ENCODE measurements around the gene ZHX3. TPM values are rescaled to one million over a fixed set of nuclear protein-coding genes. Genes with fewer than 3 reads are reported as not detected.

The ZHX3 gene
- polyA plus RNA-seq, 1 experiment: 24.1 TPM

DNA sequence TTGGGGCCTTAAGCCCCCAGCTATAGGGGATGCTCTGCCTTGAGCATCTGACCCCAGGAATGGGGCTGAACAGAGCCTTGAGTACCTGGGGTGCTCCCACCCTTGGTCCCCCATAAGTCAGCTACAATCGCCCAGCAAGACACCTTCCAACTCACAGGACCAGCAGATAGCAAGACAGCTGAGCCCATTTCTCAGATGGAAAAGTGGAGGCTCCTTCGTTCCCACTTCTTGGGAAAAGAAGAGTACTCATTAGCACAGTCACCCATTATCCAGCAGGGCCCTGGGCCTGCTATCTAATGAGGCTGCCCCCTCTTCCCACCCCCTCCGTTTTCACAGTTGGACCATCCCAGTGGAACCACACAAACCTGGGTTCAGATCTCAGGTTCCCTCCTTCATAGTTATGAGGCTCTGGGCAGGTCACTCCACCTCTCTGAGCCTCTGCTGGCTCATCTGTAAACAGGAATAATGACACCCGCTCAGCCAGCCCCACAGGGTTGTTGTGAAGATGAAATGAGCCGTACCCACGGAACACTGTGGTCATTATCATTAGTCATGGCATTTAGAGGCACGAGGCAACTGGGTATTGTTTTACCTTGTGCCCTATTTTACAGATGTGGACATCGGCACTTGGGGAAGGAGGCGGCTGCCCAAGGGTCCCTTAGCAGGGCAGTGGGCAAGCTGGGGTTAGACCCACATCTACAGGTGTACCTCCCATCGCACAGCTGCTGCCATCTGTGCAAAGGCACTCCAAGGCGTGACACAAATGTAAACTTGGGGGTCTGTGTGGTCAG, 27.6 kb upstream of the ZHX3 start:
- DNase-seq (ENCODE audit: low read depth, low spot score): no peak
- Histone ChIP-seq H3K27ac (ENCODE audit: low read depth, low read length) (no peak overlapping the region), H3K27me3 (ENCODE audit: control insufficient read depth, insufficient read depth, low read length) (no peaks in the 10 kb centered on the region), H3K4me3 (ENCODE audit: low read depth, low read length) (no peak overlapping the region), H3K9me3 (ENCODE audit: control insufficient read depth, insufficient read depth, low read length) (no peaks in the 10 kb centered on the region; the same call in 1 of the 2 replicates)
- ChIA-PET POLR2A (no interaction called here), CTCF (interaction anchor here (0.7 kb wide), 1 partner anchor 65 kb away, joined by 3 read pairs; no protein-coding TSS in a partner anchor)
- TF ChIP-seq, protein P1, sequence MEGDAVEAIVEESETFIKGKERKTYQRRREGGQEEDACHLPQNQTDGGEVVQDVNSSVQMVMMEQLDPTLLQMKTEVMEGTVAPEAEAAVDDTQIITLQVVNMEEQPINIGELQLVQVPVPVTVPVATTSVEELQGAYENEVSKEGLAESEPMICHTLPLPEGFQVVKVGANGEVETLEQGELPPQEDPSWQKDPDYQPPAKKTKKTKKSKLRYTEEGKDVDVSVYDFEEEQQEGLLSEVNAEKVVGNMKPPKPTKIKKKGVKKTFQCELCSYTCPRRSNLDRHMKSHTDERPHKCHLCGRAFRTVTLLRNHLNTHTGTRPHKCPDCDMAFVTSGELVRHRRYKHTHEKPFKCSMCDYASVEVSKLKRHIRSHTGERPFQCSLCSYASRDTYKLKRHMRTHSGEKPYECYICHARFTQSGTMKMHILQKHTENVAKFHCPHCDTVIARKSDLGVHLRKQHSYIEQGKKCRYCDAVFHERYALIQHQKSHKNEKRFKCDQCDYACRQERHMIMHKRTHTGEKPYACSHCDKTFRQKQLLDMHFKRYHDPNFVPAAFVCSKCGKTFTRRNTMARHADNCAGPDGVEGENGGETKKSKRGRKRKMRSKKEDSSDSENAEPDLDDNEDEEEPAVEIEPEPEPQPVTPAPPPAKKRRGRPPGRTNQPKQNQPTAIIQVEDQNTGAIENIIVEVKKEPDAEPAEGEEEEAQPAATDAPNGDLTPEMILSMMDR (IDR thresholded peaks at IDR 0.05; ENCODE audit: low read depth, low read length): no peak

DNA sequence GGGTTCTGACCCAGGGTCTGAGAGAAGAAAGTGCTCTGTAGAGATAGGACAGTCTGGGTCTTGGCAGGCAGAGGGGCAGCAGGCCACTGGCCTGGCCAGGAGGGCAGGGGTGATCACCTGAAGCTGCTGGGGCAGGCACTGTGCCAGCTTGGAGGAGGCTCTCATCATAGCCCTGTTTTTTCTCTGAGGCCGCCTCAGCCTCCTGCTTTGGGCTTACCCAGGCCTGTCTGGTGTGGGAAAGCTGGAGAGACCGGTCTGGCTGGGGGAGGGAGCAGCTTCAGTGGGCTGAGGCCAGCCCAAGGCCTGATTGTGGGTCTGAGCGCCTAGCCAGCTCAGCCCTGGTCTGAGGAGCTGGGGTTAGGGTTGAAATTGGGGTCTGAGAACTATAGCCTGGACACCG, 26.9 kb upstream of the ZHX3 start:
- DNase-seq (ENCODE audit: low read depth, low spot score): no peak
- TF ChIP-seq, protein P1 (IDR thresholded peaks at IDR 0.05; ENCODE audit: low read depth, low read length): no peak
- Histone ChIP-seq H3K27ac (ENCODE audit: low read depth, low read length) (no peak overlapping the region), H3K27me3 (ENCODE audit: control insufficient read depth, insufficient read depth, low read length) (no peaks in the 10 kb centered on the region), H3K9me3 (ENCODE audit: control insufficient read depth, insufficient read depth, low read length) (no peaks in the 10 kb centered on the region; the same call in 1 of the 2 replicates), H3K4me3 (ENCODE audit: low read depth, low read length) (no peak overlapping the region)
- CTCF ChIA-PET: interaction anchor here (0.6 to 1.5 kb wide), 3 partner anchors 66 to 267 kb away, joined by 3 to 4 read pairs (median 4); no protein-coding TSS in a partner anchor
- POLR2A ChIA-PET: no interaction called here

DNA sequence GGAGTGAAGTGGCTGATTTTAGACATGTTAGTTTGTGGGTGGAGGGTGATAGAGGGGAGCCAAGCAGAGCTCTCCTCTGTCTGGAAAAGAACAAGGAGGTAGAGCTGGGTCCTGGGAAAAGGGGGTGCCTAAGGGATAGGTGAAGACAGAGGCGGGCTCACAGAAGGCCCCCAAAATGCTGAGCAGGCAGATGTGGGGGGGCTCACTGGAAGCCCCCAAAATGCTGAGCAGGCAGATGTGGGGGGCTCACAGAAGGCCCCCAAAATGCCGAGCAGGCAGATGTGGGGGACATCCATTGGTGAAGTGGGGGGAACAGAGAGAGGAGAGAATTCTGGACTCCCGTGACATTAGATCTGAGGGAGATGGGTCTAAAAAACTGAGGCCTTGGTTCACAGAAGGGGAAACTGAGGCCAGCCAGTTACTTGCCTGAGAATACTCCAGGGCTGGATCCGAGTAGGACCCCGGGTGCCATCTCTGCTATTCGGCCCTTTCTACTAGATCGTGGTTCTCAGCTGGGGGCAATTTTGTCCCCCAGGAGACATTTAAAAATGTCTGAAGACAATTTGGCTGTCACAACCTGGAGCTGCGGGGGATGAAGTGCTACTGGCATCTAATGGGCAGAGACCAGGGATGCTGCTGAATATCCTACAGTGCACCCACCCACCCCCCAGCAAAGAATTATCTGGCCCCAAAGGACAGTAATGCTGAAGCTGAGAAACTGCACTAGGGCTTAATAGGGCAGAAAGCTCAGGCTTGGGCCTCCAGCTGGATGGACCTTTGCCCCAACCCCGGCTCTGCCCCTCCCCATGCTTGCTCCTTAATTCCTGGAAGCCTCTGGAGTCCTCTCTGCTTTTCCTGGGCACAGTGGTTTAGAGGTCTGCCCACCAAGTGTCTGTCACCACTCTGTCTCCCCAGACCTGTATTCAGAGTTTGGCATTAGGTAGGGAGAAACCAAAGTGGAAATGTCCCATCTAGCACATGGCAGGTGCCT, 25.2 kb upstream of the ZHX3 start:
- ChIA-PET POLR2A (no interaction called here), CTCF (interaction anchor here (1.5 to 6.7 kb wide), 2 partner anchors 168 to 170 kb away, joined by 4 to 170 read pairs; no protein-coding TSS in a partner anchor)
- H3K27ac ChIP-seq (ENCODE audit: low read depth, low read length): no peak overlapping the region
- TF ChIP-seq, protein P1 (IDR thresholded peaks at IDR 0.05; ENCODE audit: low read depth, low read length): no peak
- no peak overlapping the region for H3K4me3 ChIP-seq (ENCODE audit: low read depth, low read length)
- H3K9me3 ChIP-seq (ENCODE audit: control insufficient read depth, insufficient read depth, low read length): no peaks in the 10 kb centered on the region; the same call in 1 of the 2 replicates
- H3K27me3 ChIP-seq (ENCODE audit: control insufficient read depth, insufficient read depth, low read length): no peaks in the 10 kb centered on the region
- no peak for DNase-seq (ENCODE audit: low read depth, low spot score)

DNA sequence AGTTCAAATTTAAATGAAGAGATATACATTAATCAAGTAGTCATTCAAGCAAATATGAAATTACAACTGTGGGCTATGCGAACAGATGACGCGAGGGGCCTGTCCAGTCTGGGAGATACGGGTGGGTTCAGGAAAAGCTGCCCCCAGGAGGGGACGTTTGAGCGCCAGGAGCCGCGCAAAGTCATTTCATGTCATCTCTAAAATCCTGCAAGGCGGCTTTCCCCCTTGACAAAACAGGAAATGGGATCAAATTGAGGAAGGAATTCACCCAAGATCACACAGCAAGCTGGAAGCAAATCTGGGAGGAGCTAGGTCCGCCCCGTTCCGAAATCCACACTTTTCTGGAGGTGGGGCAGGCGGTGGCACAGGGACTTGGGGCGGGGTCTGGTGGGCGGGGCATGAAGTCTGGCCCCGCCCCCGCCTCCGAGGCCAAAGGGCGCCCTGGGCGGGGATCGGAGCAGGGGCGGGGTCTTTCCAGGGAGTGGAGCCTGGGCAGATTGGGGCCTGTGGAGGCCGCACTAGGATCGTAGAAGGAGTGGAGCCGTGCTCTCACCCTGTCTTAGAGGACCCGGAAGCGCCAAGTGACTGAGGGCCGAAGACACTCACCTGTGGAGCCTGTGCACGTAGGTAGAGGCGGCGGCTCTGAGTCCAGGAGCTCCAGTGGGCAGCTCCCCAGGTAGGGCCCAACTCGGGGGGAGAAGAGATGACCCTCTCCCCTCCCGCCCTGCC, 23.0 kb upstream of the ZHX3 start, which contains the start of gene LPIN3:
Gene LPIN3, plus strand, starts transcription at position 495 of the 729 bp plus-strand sequence. CDS start 4,983 bp downstream, outside the sequence.
- ChIA-PET POLR2A (interaction anchor here (0.7 to 1.9 kb wide), 4 partner anchors 11 to 206 kb away, joined by 4 to 7 read pairs (median 5); no protein-coding TSS in a partner anchor), CTCF (interaction anchor here (0.6 to 6.7 kb wide), 36 partner anchors 8 to 888 kb away, joined by 3 to 170 read pairs (median 4); no protein-coding TSS in a partner anchor)
- no peaks in the 10 kb centered on the region; the same call in 1 of the 2 replicates for H3K9me3 ChIP-seq (ENCODE audit: control insufficient read depth, insufficient read depth, low read length)
- peak within 1 kb of the TSS; percentile 47 for H3K27ac ChIP-seq (ENCODE audit: low read depth, low read length)
- TF ChIP-seq, protein P1 (IDR thresholded peaks at IDR 0.05; ENCODE audit: low read depth, low read length): no peak
- DNase-seq (ENCODE audit: low read depth, low spot score): no peak
- H3K27me3 ChIP-seq (ENCODE audit: control insufficient read depth, insufficient read depth, low read length): no peaks in the 10 kb centered on the region
- peak within 1 kb of the TSS; percentile 49 for H3K4me3 ChIP-seq (ENCODE audit: low read depth, low read length)

Measured in AG04450 (cell line).